HG03565 (cell line): ENCODE measurements around the gene JAKMIP1.

Source experiments
- ATAC-seq: cut with Tn5 transposase; IDR thresholded peaks from one replicate; pipeline ENCODE4 v1.9.1; 2021; ENCODE audit warnings: mild to moderate bottlenecking, moderate library complexity; ENCODE audit not compliant: unreplicated experiment

Gene JAKMIP1

GRCh38 chr4:6183740-6184139, 16.6 kb downstream of the JAKMIP1 start:
- ATAC-seq: peak; percentile 40

GRCh38 chr4:6182376-6183280, 17.7 kb downstream of the JAKMIP1 start:
- ATAC-seq: no peak

- ATAC-seq: peak; percentile 80
These were observed 19.3 kb downstream of the JAKMIP1 start for GRCh38 chr4:6180841-6181631.

GRCh38 chr4:6179362-6179761, 21.0 kb downstream of the JAKMIP1 start:
- no peak for ATAC-seq

- no peak for ATAC-seq
These were observed 21.6 kb downstream of the JAKMIP1 start for GRCh38 chr4:6178757-6179156.

GRCh38 chr4:6177587-6178197, 22.7 kb downstream of the JAKMIP1 start:
- ATAC-seq: no peak

- ATAC-seq: no peak
These were observed 24.9 kb downstream of the JAKMIP1 start for GRCh38 chr4:6175426-6175825.

GRCh38 chr4:6172927-6173200, 27.5 kb downstream of the JAKMIP1 start:
- no peak for ATAC-seq

GRCh38 chr4:6172093-6172926, 28.0 kb downstream of the JAKMIP1 start:
- no peak for ATAC-seq

- ATAC-seq: no peak
These were observed 31.1 kb downstream of the JAKMIP1 start for GRCh38 chr4:6169239-6169638.

GRCh38 chr4:6165766-6166165, 34.6 kb downstream of the JAKMIP1 start:
- no peak for ATAC-seq

- ATAC-seq: no peak
These were observed 37.5 kb downstream of the JAKMIP1 start for GRCh38 chr4:6162885-6163284.

- no peak for ATAC-seq
These were observed 38.4 kb downstream of the JAKMIP1 start for GRCh38 chr4:6161921-6162464.

GRCh38 chr4:6160536-6160935, 39.8 kb downstream of the JAKMIP1 start:
- no peak for ATAC-seq

GRCh38 chr4:6157926-6158325, 42.4 kb downstream of the JAKMIP1 start:
- ATAC-seq: no peak

- ATAC-seq: no peak
These were observed 44.2 kb downstream of the JAKMIP1 start for GRCh38 chr4:6155996-6156750.

- ATAC-seq: no peak
These were observed 45.5 kb downstream of the JAKMIP1 start for GRCh38 chr4:6154875-6155274.

- ATAC-seq: no peak
These were observed 46.5 kb downstream of the JAKMIP1 start for GRCh38 chr4:6153874-6154273.

GRCh38 chr4:6152869-6153705, 47.3 kb downstream of the JAKMIP1 start:
- no peak for ATAC-seq
